ENCODE data around the gene PSMB9. TPM values are rescaled to one million over a fixed set of nuclear protein-coding genes. Genes with fewer than 3 reads are reported as not detected.
A peak's percentile ranks its signal among the peaks of the same experiment; 100 is the strongest.
"Not testable (repeated sequence)": the region's sequence is repeated elsewhere in the genome, so short reads cannot be mapped to it uniquely, and the experiment has no call there.

PSMB9 gene
- total and polyA plus RNA-seq, 2 donors (not counting 1 experiment from before 2014, with no cell fraction given): 181 to 242 TPM

DNA sequence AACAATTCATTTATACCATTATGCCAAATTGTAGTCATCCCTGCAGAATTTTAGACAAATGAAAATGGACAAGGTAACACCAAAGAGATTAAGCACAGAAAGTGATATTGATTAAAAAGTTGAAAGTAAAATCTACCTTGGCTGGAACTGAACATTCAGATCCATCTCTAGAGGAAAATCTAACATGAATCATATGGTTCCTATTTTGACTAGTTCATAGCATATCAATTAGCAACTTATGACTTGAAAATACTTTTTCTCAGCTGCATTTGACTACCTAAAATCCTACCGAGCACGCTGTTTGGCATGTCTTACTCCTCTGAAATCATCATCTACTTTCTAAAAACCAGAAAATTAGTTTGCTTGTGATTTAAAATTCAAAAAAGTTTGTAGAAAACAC, 22.6 kb downstream of the PSMB9 start:
- H3K79me2 ChIP-seq (ENCODE audit: control insufficient read depth, insufficient read depth, low read length): no peaks in the 10 kb centered on the region
- no peak overlapping the region for H3K4me3 ChIP-seq (ENCODE audit: control extremely low read depth in 1 of 5, extremely low read depth in 1 of 5, insufficient read depth in 1 of 5, low read depth in 2 of 5, low read length in 4 of 5)
- H3K36me3 ChIP-seq (replicated peaks in 1 of 2; ENCODE audit: control extremely low read depth in 1 of 2, control insufficient read depth in 1 of 2, extremely low read depth in 1 of 2, insufficient read depth in 2 of 2, low read length in 1 of 2): no peaks in the 10 kb centered on the region
- H3K4me1 Mint-ChIP-seq: peaks cover 18% of the 10 kb centered on the region
- no peak overlapping the region for H3K4me3 Mint-ChIP-seq
- DNase-seq (no peak), ATAC-seq (ENCODE audit: low read depth) (no peak)
- H4K20me1 ChIP-seq (ENCODE audit: control insufficient read depth, insufficient read depth, low read length, poor library complexity, severe bottlenecking): no peaks in the 10 kb centered on the region
- no peak for TF ChIP-seq EZH2 (IDR thresholded peaks at IDR 0.05; ENCODE audit: borderline replicate concordance, insufficient read depth, low read depth, low read length, poor library complexity, severe bottlenecking)
- TF ChIP-seq, protein P1, sequence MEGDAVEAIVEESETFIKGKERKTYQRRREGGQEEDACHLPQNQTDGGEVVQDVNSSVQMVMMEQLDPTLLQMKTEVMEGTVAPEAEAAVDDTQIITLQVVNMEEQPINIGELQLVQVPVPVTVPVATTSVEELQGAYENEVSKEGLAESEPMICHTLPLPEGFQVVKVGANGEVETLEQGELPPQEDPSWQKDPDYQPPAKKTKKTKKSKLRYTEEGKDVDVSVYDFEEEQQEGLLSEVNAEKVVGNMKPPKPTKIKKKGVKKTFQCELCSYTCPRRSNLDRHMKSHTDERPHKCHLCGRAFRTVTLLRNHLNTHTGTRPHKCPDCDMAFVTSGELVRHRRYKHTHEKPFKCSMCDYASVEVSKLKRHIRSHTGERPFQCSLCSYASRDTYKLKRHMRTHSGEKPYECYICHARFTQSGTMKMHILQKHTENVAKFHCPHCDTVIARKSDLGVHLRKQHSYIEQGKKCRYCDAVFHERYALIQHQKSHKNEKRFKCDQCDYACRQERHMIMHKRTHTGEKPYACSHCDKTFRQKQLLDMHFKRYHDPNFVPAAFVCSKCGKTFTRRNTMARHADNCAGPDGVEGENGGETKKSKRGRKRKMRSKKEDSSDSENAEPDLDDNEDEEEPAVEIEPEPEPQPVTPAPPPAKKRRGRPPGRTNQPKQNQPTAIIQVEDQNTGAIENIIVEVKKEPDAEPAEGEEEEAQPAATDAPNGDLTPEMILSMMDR (IDR thresholded peaks at IDR 0.05): no peak
- no peak overlapping the region for H2AFZ ChIP-seq (ENCODE audit: insufficient read depth, low read depth, low read length, poor library complexity, severe bottlenecking)
- H3K4me2 ChIP-seq (replicated peaks; ENCODE audit: low read depth, low read length, poor library complexity, severe bottlenecking): no peak overlapping the region
- H3K27ac Mint-ChIP-seq: no peak overlapping the region
- no CpG with 5 or more reads among the region's 2 CpGs for WGBS (ENCODE audit: insufficient coverage)
- ChIA-PET CTCF (interaction anchor here (0.8 to 14.6 kb wide), 6 partner anchors 8 to 185 kb away, joined by 3 to 305 read pairs (median 3); no protein-coding TSS in a partner anchor), POLR2A (no interaction called here)
- peaks cover 9 to 12% of the 10 kb centered on the region in 2 donors for H3K4me1 ChIP-seq (ENCODE audit: control insufficient read depth in 2 of 2, insufficient read depth in 2 of 2, low read length in 2 of 2)
- peaks cover 0 to 6% (median 0%) of the 10 kb centered on the region in 4 experiments for H3K27me3 ChIP-seq (replicated peaks in 1 of 4; ENCODE audit: control extremely low read depth in 1 of 4, control insufficient read depth in 3 of 4, insufficient read depth in 4 of 4, low read length in 3 of 4)
- intact Hi-C loops (cut with micrococcal nuclease): no loop called here
- H3K9me3 ChIP-seq (ENCODE audit: control extremely low read depth in 1 of 3, control insufficient read depth in 2 of 3, insufficient read depth in 1 of 3, low read length in 2 of 3): peaks cover 0 to 9% (median 0%) of the 10 kb centered on the region in 3 donors
- no peaks in the 10 kb centered on the region for H3K9me3 Mint-ChIP-seq (ENCODE audit: insufficient read depth)
- no peak overlapping the region for H3K27ac ChIP-seq (ENCODE audit: low read length in 2 of 2)
- H3K9ac ChIP-seq (ENCODE audit: low read length): no peak overlapping the region
- H3K27me3 Mint-ChIP-seq: peaks cover 3% of the 10 kb centered on the region

DNA sequence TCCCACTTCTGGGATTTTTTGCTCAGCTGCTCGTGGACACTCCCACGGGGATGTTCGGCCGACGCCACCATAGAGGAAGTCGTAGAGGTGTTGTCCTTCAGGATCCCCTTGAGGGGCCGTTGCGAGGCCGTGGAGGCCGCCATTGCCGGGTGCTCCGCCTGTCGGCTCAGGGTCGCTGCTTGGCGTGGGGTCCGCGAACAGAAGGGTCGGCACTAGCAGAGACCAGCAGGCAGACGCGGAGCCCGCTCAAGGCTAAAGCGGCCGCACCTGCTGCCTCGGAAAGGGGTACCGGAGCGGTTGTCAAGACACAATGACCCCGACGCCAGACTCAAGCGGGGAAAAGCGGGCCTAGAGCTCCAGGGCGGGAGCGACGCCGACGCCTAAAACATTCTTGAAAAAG, 25.7 kb downstream of the PSMB9 start:
- Histone ChIP-seq H3K36me3 (replicated peaks in 1 of 2; ENCODE audit: control extremely low read depth in 1 of 2, control insufficient read depth in 1 of 2, extremely low read depth in 1 of 2, insufficient read depth in 2 of 2, low read length in 1 of 2) (no peaks in the 10 kb centered on the region), H3K4me3 (ENCODE audit: control extremely low read depth in 1 of 5, extremely low read depth in 1 of 5, insufficient read depth in 1 of 5, low read depth in 2 of 5, low read length in 4 of 5) (peak overlapping the region in 3 of 5 experiments; percentile 13 to 41 (median 25)), H3K79me2 (ENCODE audit: control insufficient read depth, insufficient read depth, low read length) (no peaks in the 10 kb centered on the region), H3K9me3 (ENCODE audit: control extremely low read depth in 1 of 3, control insufficient read depth in 2 of 3, insufficient read depth in 1 of 3, low read length in 2 of 3) (peaks cover 0 to 5% (median 0%) of the 10 kb centered on the region in 3 donors), H3K4me2 (replicated peaks; ENCODE audit: low read depth, low read length, poor library complexity, severe bottlenecking) (peak overlapping the region; percentile 44), H3K27me3 (replicated peaks in 1 of 4; ENCODE audit: control extremely low read depth in 1 of 4, control insufficient read depth in 3 of 4, insufficient read depth in 4 of 4, low read length in 3 of 4) (peaks cover 0 to 6% (median 0%) of the 10 kb centered on the region in 4 experiments), H3K4me1 (ENCODE audit: control insufficient read depth in 2 of 2, insufficient read depth in 2 of 2, low read length in 2 of 2) (peaks cover 10 to 12% of the 10 kb centered on the region in 2 donors), H2AFZ (ENCODE audit: insufficient read depth, low read depth, low read length, poor library complexity, severe bottlenecking) (peak overlapping the region; percentile 34), H3K27ac (ENCODE audit: low read length in 2 of 2) (no peak overlapping the region), H4K20me1 (ENCODE audit: control insufficient read depth, insufficient read depth, low read length, poor library complexity, severe bottlenecking) (no peaks in the 10 kb centered on the region), H3K9ac (ENCODE audit: low read length) (no peak overlapping the region)
- H3K27ac Mint-ChIP-seq: no peak overlapping the region
- H3K9me3 Mint-ChIP-seq (ENCODE audit: insufficient read depth): no peaks in the 10 kb centered on the region
- H3K4me3 Mint-ChIP-seq: peak overlapping the region; percentile 79
- CTCF ChIA-PET: interaction anchor here (1.3 to 14.6 kb wide), 6 partner anchors 11 to 270 kb away, joined by 3 to 305 read pairs (median 6); partner anchors contain the start of gene HLA-DMB
- POLR2A ChIA-PET: interaction anchor here (1.0 to 1.3 kb wide), 2 partner anchors 11 to 92 kb away, joined by 3 to 4 read pairs; no protein-coding TSS in a partner anchor
- ATAC-seq (ENCODE audit: low read depth): no peak
- peaks cover 19% of the 10 kb centered on the region for H3K4me1 Mint-ChIP-seq
- intact Hi-C loops (cut with micrococcal nuclease): no loop called here
- no peak for DNase-seq
- H3K27me3 Mint-ChIP-seq: peaks cover 3% of the 10 kb centered on the region
- TF ChIP-seq, protein P1 (IDR thresholded peaks at IDR 0.05): no peak
- no peak for TF ChIP-seq EZH2 (IDR thresholded peaks at IDR 0.05; ENCODE audit: borderline replicate concordance, insufficient read depth, low read depth, low read length, poor library complexity, severe bottlenecking)
- WGBS (ENCODE audit: insufficient coverage): 72% methylated on average over 33 of the region's 35 CpGs

DNA sequence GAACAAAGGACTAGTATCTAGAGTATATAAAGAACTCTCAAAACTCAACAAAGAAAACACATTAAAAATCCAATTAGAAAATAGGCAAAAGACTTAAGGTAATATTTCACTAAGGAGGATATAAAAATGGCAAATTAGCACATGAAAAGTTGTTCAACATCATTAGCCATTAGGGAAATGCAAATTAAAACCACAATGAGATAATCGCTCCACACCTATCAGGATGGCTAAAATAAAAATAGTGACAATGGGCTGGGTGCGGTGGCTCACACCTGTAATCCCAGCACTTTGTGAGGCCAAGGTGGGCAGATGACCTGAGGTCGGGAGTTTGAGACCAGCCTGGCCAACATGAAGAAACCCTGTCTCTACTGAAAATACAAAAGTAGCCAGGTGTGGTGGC, 27.0 kb downstream of the PSMB9 start:
- H3K4me3 Mint-ChIP-seq: peak overlapping the region; percentile 9
- H3K27ac Mint-ChIP-seq: not testable (repeated sequence)

More for the DNA sequence above, 27.0 kb downstream of the PSMB9 start:
- H3K27ac ChIP-seq (ENCODE audit: low read length in 2 of 2); H3K79me2 ChIP-seq (ENCODE audit: control insufficient read depth, insufficient read depth, low read length); DNase-seq; H4K20me1 ChIP-seq (ENCODE audit: control insufficient read depth, insufficient read depth, low read length, poor library complexity, severe bottlenecking); intact Hi-C loops (cut with micrococcal nuclease); H3K9ac ChIP-seq (ENCODE audit: low read length); ATAC-seq (ENCODE audit: low read depth); H3K36me3 ChIP-seq (replicated peaks in 1 of 2; ENCODE audit: control extremely low read depth in 1 of 2, control insufficient read depth in 1 of 2, extremely low read depth in 1 of 2, insufficient read depth in 2 of 2, low read length in 1 of 2); H3K27me3 Mint-ChIP-seq; H3K4me3 ChIP-seq (ENCODE audit: control extremely low read depth in 1 of 5, extremely low read depth in 1 of 5, insufficient read depth in 1 of 5, low read depth in 2 of 5, low read length in 4 of 5); H3K9me3 Mint-ChIP-seq (ENCODE audit: insufficient read depth); H3K27me3 ChIP-seq (replicated peaks in 1 of 4; ENCODE audit: control extremely low read depth in 1 of 4, control insufficient read depth in 3 of 4, insufficient read depth in 4 of 4, low read length in 3 of 4); H3K9me3 ChIP-seq (ENCODE audit: control extremely low read depth in 1 of 3, control insufficient read depth in 2 of 3, insufficient read depth in 1 of 3, low read length in 2 of 3); H2AFZ ChIP-seq (ENCODE audit: insufficient read depth, low read depth, low read length, poor library complexity, severe bottlenecking): not testable (repeated sequence)
- WGBS (ENCODE audit: insufficient coverage): 86% methylated on average over 1 of the region's 3 CpGs
- ChIA-PET CTCF (interaction anchor here (1.0 to 14.6 kb wide), 6 partner anchors 12 to 269 kb away, joined by 3 to 305 read pairs (median 6); partner anchors contain the start of gene HLA-DMB), POLR2A (interaction anchor here (0.6 kb wide), 1 partner anchor 87 kb away, joined by 4 read pairs; the partner anchor contains the start of gene BRD2)
- peaks cover 13 to 15% of the 10 kb centered on the region in 2 donors for H3K4me1 ChIP-seq (ENCODE audit: control insufficient read depth in 2 of 2, insufficient read depth in 2 of 2, low read length in 2 of 2)
- H3K4me2 ChIP-seq (replicated peaks; ENCODE audit: low read depth, low read length, poor library complexity, severe bottlenecking): peak overlapping the region; percentile 18
- peaks cover 23% of the 10 kb centered on the region for H3K4me1 Mint-ChIP-seq
